Measurements from ENCODE around the gene CENPP. TPM values are rescaled to one million over a fixed set of nuclear protein-coding genes. Genes with fewer than 3 reads are reported as not detected.
A peak's percentile ranks its signal among the peaks of the same experiment; 100 is the strongest.

CENPP gene
- total RNA-seq, 1 experiment from 2014 or later: 7.2 TPM

DNA sequence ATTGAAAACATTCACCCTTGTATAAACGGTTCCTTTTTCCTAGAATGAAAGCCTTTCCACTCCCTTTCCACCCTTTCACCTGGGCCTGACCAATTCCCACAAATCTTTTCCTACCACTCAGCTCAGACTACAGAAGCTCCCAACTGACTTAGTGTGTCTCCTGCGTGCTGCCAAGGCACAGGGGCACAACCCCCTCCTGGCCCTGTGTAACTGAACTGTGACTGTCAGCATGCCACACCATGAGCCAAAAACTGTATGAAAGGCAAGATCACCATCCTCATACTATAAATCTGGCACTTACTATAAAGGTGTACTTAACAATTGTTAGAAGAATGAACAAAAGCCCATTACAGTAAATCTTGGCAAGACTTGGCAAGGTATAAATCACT is 12.1 kb upstream of the CENPP start:
- peaks cover 42% of the 10 kb centered on the region for H3K36me3 Mint-ChIP-seq (ENCODE audit: insufficient read depth, unreplicated experiment)
- BruUV-seq (replicated peaks): no TSS peak
- CTCF ChIA-PET: no interaction called here

GRCh38 chr9:92315456-92315855 is 10.3 kb upstream of the CENPP start:
- no peaks in the 10 kb centered on the region for H3K27me3 Mint-ChIP-seq (ENCODE audit: unreplicated experiment)
- no peak overlapping the region for H3K27ac Mint-ChIP-seq (ENCODE audit: unreplicated experiment)
- BruUV-seq (replicated peaks): no TSS peak
- H3K4me3 Mint-ChIP-seq (ENCODE audit: low read depth, unreplicated experiment): no peak overlapping the region
- H3K4me1 Mint-ChIP-seq (ENCODE audit: low read depth, unreplicated experiment): no peaks in the 10 kb centered on the region
- H3K9me3 Mint-ChIP-seq (ENCODE audit: low read depth, unreplicated experiment): no peaks in the 10 kb centered on the region
- TF ChIP-seq, protein P1, sequence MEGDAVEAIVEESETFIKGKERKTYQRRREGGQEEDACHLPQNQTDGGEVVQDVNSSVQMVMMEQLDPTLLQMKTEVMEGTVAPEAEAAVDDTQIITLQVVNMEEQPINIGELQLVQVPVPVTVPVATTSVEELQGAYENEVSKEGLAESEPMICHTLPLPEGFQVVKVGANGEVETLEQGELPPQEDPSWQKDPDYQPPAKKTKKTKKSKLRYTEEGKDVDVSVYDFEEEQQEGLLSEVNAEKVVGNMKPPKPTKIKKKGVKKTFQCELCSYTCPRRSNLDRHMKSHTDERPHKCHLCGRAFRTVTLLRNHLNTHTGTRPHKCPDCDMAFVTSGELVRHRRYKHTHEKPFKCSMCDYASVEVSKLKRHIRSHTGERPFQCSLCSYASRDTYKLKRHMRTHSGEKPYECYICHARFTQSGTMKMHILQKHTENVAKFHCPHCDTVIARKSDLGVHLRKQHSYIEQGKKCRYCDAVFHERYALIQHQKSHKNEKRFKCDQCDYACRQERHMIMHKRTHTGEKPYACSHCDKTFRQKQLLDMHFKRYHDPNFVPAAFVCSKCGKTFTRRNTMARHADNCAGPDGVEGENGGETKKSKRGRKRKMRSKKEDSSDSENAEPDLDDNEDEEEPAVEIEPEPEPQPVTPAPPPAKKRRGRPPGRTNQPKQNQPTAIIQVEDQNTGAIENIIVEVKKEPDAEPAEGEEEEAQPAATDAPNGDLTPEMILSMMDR (IDR thresholded peaks at IDR 0.05; ENCODE audit: unreplicated experiment): no peak
- intact Hi-C loops (cut with micrococcal nuclease; ENCODE audit: unreplicated experiment): no loop called here
- peaks cover 29% of the 10 kb centered on the region for H3K36me3 Mint-ChIP-seq (ENCODE audit: insufficient read depth, unreplicated experiment)
- DNase-seq: no peak
- CTCF ChIA-PET: no interaction called here

More for the DNA sequence above, 12.1 kb upstream of the CENPP start:
- no peaks in the 10 kb centered on the region for H3K9me3 Mint-ChIP-seq (ENCODE audit: low read depth, unreplicated experiment)
- DNase-seq: no peak
- no peaks in the 10 kb centered on the region for H3K27me3 Mint-ChIP-seq (ENCODE audit: unreplicated experiment)
- intact Hi-C loops (cut with micrococcal nuclease; ENCODE audit: unreplicated experiment): no loop called here
- H3K4me1 Mint-ChIP-seq (ENCODE audit: low read depth, unreplicated experiment): peaks cover 7% of the 10 kb centered on the region
- TF ChIP-seq, protein P1 (IDR thresholded peaks at IDR 0.05; ENCODE audit: unreplicated experiment): no peak
- H3K4me3 Mint-ChIP-seq (ENCODE audit: low read depth, unreplicated experiment): no peak overlapping the region
- H3K27ac Mint-ChIP-seq (ENCODE audit: unreplicated experiment): no peak overlapping the region

- CTCF ChIA-PET: no interaction called here
- H3K4me3 Mint-ChIP-seq (ENCODE audit: low read depth, unreplicated experiment): peak overlapping the region; percentile 93
- intact Hi-C loops (cut with micrococcal nuclease; ENCODE audit: unreplicated experiment): loop anchor here (10.0 kb wide), 2 partner anchors 110 to 310 kb away; no protein-coding TSS in a partner anchor
- H3K9me3 Mint-ChIP-seq (ENCODE audit: low read depth, unreplicated experiment): no peaks in the 10 kb centered on the region
- peak overlapping the region; percentile 96 for H3K27ac Mint-ChIP-seq (ENCODE audit: unreplicated experiment)
- no peaks in the 10 kb centered on the region for H3K27me3 Mint-ChIP-seq (ENCODE audit: unreplicated experiment)
- no TSS peak for BruUV-seq (replicated peaks)
- H3K4me1 Mint-ChIP-seq (ENCODE audit: low read depth, unreplicated experiment): peaks cover 28% of the 10 kb centered on the region
- no peak for DNase-seq
- TF ChIP-seq, protein P1 (IDR thresholded peaks at IDR 0.05; ENCODE audit: unreplicated experiment): no peak
- peaks cover 30% of the 10 kb centered on the region for H3K36me3 Mint-ChIP-seq (ENCODE audit: insufficient read depth, unreplicated experiment)
Measured at GRCh38 chr9:92324431-92324830, 1.3 kb upstream of the CENPP start.

GRCh38 chr9:92324889-92325268 is 874 bp upstream of the CENPP start:
- TF ChIP-seq, protein P1 (IDR thresholded peaks at IDR 0.05; ENCODE audit: unreplicated experiment): no peak
- Mint-ChIP-seq H3K4me1 (ENCODE audit: low read depth, unreplicated experiment) (peaks cover 28% of the 10 kb centered on the region), H3K36me3 (ENCODE audit: insufficient read depth, unreplicated experiment) (peaks cover 30% of the 10 kb centered on the region), H3K27me3 (ENCODE audit: unreplicated experiment) (no peaks in the 10 kb centered on the region), H3K4me3 (ENCODE audit: low read depth, unreplicated experiment) (peak overlapping the region; percentile 93), H3K27ac (ENCODE audit: unreplicated experiment) (peak overlapping the region; percentile 96), H3K9me3 (ENCODE audit: low read depth, unreplicated experiment) (no peaks in the 10 kb centered on the region)
- TSS peak; percentile 77 for BruUV-seq (replicated peaks)
- CTCF ChIA-PET: no interaction called here
- intact Hi-C loops (cut with micrococcal nuclease; ENCODE audit: unreplicated experiment): loop anchor here (10.0 kb wide), 2 partner anchors 110 to 310 kb away; no protein-coding TSS in a partner anchor
- DNase-seq: no peak
